Tibial nerve (tissue), 3 donors: ENCODE data around the gene TEC.

Experiments
- POLR2A ChIP-seq, 2 donors: fragments of 450-650 bp; IDR thresholded peaks; one replicate each; pipeline ENCODE4 v1.6.1; 2017; ENCODE audit warnings: antibody characterized with exemption in 2 of 2, mild to moderate bottlenecking in 2 of 2, moderate library complexity in 2 of 2
- TF ChIP-seq, protein P1 (sequence below), 5 experiments: fragments of 200-600 bp in 3 of 5; fragments of 450-650 bp in 2 of 5; sonication (generic) in 3 of 5; IDR thresholded peaks; one replicate each; pipeline ENCODE4 v1.5.1; 2016 to 2019; ENCODE audit warnings: antibody characterized with exemption in 5 of 5, mild to moderate bottlenecking in 3 of 5, moderate library complexity in 2 of 5

DNA sequence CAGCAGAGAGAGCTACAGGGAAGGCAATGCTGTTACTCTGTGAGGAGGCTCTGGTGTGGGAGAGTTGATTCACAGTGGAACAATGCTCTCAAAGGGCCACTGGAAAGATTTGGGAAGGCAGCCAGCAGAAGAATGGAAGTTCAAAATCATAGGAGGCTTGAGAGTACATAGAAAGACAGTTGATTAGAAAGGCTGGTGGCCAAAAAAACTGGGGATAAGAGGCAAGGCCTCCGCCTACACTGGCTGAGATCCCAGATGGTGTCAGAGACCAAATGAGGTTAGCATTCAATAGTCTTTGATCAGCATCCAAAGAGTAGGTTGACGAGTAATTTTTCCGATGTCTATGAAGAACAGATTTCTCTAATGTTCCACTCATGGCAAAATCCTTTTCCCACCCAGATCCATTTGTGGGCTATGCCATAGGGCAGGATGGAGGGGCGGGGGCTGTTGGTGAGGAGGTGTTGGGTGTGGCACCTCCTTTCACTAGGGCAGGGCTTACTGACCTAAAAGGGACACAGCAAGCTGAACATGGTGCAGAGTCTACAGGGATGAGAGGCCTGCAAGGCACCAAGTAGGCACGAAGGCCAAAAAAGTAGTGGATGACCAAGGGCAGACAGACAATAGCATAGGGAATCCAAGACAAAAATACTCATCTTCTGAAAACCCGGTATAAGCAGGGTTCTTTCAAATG is 15.1 kb downstream of the TEC start:
- TF ChIP-seq POLR2A (IDR thresholded peaks at IDR 0.05), result no peak
- TF ChIP-seq, protein P1, sequence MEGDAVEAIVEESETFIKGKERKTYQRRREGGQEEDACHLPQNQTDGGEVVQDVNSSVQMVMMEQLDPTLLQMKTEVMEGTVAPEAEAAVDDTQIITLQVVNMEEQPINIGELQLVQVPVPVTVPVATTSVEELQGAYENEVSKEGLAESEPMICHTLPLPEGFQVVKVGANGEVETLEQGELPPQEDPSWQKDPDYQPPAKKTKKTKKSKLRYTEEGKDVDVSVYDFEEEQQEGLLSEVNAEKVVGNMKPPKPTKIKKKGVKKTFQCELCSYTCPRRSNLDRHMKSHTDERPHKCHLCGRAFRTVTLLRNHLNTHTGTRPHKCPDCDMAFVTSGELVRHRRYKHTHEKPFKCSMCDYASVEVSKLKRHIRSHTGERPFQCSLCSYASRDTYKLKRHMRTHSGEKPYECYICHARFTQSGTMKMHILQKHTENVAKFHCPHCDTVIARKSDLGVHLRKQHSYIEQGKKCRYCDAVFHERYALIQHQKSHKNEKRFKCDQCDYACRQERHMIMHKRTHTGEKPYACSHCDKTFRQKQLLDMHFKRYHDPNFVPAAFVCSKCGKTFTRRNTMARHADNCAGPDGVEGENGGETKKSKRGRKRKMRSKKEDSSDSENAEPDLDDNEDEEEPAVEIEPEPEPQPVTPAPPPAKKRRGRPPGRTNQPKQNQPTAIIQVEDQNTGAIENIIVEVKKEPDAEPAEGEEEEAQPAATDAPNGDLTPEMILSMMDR (IDR thresholded peaks at IDR 0.05), result no peak
